Mucosa of rectum (tissue), 2 donors: ENCODE results near the gene ZNF335.
"Not testable (repeated sequence)": the region's sequence is repeated elsewhere in the genome, so short reads cannot be mapped to it uniquely, and the experiment has no call there.

Experiments used
- H3K27ac ChIP-seq, 2 donors: one replicate each; pipeline ENCODE4 v1.7.0; 2013; ENCODE audit warnings: inconsistent platforms in 2 of 2, low read depth in 2 of 2, low read length in 2 of 2
- H3K27me3 ChIP-seq, 2 donors: one replicate each; pipeline ENCODE4 v1.7.0; 2013; ENCODE audit warnings: low read length in 2 of 2; ENCODE audit not compliant: control insufficient read depth in 2 of 2, insufficient read depth in 2 of 2
- H3K36me3 ChIP-seq, 2 donors: one replicate each; pipeline ENCODE4 v1.7.0; 2013; ENCODE audit warnings: low read length in 2 of 2; ENCODE audit not compliant: control insufficient read depth in 2 of 2, insufficient read depth in 2 of 2
- H3K4me1 ChIP-seq, 2 donors: one replicate each; pipeline ENCODE4 v1.7.0; 2013; ENCODE audit warnings: low read length in 2 of 2, mild to moderate bottlenecking in 1 of 2; ENCODE audit not compliant: control insufficient read depth in 2 of 2, insufficient read depth in 2 of 2
- H3K4me3 ChIP-seq, 2 donors: one replicate each; pipeline ENCODE4 v1.7.0; 2013; ENCODE audit warnings: low read length in 2 of 2
- H3K9ac ChIP-seq, 2 donors: one replicate each; pipeline ENCODE4 v1.7.0; 2013; ENCODE audit warnings: low read length in 2 of 2, low read depth in 1 of 2, mild to moderate bottlenecking in 1 of 2
- H3K9me3 ChIP-seq, 2 donors: one replicate each; pipeline ENCODE4 v1.7.0; 2013; ENCODE audit warnings: low read length in 2 of 2; ENCODE audit not compliant: control insufficient read depth in 2 of 2
- donor health status: healthy.
- donor health status: Normal muscosa, but diverticular disease.

Gene ZNF335

GRCh38 chr20:45963059-45964005 lies 8.7 kb downstream of the ZNF335 start:
- Histone ChIP-seq H3K4me1 (no peaks in the 10 kb centered on the region), H3K9ac (no peak overlapping the region), H3K27me3 (no peaks in the 10 kb centered on the region), H3K4me3 (no peak overlapping the region), H3K36me3 (peaks cover 68 to 83% of the 10 kb centered on the region in 2 donors), H3K27ac (no peak overlapping the region), H3K9me3 (no peaks in the 10 kb centered on the region)

- Histone ChIP-seq H3K4me1 (no peaks in the 10 kb centered on the region), H3K9me3 (no peaks in the 10 kb centered on the region), H3K27ac (no peak overlapping the region), H3K9ac (no peak overlapping the region), H3K4me3 (no peak overlapping the region), H3K36me3 (peaks cover 63 to 81% of the 10 kb centered on the region in 2 donors), H3K27me3 (no peaks in the 10 kb centered on the region)
These were observed 9.8 kb downstream of the ZNF335 start for GRCh38 chr20:45962031-45962755.

DNA sequence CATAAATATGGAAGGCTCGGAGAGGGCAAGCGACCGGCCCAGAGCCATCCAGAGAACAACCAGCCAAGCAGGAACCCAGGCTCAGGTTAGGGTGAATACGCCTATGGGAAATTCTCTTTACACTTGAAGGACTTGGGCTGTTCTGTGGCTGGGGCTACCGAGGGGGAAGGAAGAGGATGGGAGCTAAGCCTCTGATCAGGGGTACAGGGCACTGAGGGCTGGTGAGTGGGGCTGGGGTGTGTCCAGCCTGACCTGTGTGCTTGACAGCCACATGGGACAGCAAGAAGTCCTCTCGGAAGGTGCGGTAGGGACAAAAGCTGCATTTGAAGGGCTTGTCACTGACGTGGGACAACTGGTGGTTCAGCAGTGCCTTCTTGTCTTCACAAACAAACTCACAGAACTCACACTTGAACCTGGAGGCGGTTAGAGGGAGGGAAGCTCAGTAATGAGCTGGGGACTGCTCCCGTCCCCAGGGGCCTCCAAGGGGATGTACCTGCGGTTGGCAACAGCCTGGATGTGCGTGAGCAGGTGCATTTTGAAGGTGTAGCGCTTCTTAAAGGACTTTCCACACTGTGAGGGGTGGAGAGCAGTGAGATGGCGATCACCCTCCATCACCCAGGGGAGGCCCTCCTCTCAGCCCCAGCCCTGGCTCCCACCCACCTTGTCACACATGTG lies 11.9 kb downstream of the ZNF335 start:
- Histone ChIP-seq H3K27ac (no peak overlapping the region), H3K36me3 (peaks cover 59 to 77% of the 10 kb centered on the region in 2 donors), H3K9me3 (no peaks in the 10 kb centered on the region), H3K4me1 (no peaks in the 10 kb centered on the region), H3K27me3 (no peaks in the 10 kb centered on the region), H3K4me3 (no peak overlapping the region), H3K9ac (no peak overlapping the region)

DNA sequence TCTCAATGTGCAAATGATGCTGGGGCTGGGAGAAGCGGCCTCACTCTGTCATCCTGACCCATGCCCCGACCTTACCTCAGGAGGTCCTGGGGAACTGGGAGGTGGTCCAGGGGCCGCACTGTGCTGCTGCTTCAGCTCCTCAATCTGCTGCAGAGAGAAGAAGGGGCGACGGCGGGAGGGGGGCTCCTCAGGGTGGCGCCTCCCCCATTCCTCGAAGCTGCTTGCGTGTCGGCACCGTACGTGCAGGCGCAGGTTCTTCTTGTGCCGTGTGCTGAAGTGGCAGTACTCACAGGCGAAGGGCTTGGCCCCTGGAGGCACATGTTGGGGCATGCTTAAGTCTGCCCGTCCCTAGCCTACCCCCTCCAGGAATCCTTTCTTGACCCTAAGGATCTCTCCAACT lies 12.9 kb downstream of the ZNF335 start:
- no peak overlapping the region for H3K9ac ChIP-seq
- no peak overlapping the region for H3K27ac ChIP-seq
- H3K27me3 ChIP-seq: no peaks in the 10 kb centered on the region
- H3K9me3 ChIP-seq: no peaks in the 10 kb centered on the region
- no peaks in the 10 kb centered on the region for H3K4me1 ChIP-seq
- peaks cover 59 to 73% of the 10 kb centered on the region in 2 donors for H3K36me3 ChIP-seq
- no peak overlapping the region for H3K4me3 ChIP-seq

DNA sequence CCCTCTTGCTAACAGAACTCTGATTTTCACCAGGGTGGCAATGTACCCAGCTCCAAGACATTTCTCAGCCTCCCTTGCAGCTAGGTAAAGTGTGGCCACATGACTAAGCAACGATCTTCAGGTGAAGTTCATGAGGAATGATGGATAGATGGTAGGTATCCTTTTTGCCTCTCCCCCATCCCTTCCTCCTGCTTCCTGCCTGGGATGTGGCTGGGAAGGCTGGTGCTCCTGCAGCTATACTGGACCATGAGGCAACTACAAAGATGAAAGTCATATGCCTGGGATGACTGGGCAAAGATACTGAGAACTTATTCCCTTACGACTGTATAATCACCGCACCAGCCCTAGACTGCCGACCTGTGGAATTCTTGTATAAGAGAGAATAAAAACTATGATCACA lies 13.4 kb downstream of the ZNF335 start:
- Histone ChIP-seq H3K9me3 (no peaks in the 10 kb centered on the region), H3K36me3 (peaks cover 53 to 69% of the 10 kb centered on the region in 2 donors), H3K9ac (no peak overlapping the region), H3K4me1 (no peaks in the 10 kb centered on the region), H3K27ac (no peak overlapping the region), H3K27me3 (no peaks in the 10 kb centered on the region), H3K4me3 (no peak overlapping the region)

- H3K9ac ChIP-seq: no peak overlapping the region
- no peaks in the 10 kb centered on the region for H3K9me3 ChIP-seq
- H3K4me3 ChIP-seq: no peak overlapping the region
- H3K4me1 ChIP-seq: no peaks in the 10 kb centered on the region
- H3K27me3 ChIP-seq: no peaks in the 10 kb centered on the region
- H3K27ac ChIP-seq: no peak overlapping the region
- peaks cover 60 to 72% of the 10 kb centered on the region in 2 donors for H3K36me3 ChIP-seq
These were observed 14.7 kb downstream of the ZNF335 start for GRCh38 chr20:45957021-45957941.

DNA sequence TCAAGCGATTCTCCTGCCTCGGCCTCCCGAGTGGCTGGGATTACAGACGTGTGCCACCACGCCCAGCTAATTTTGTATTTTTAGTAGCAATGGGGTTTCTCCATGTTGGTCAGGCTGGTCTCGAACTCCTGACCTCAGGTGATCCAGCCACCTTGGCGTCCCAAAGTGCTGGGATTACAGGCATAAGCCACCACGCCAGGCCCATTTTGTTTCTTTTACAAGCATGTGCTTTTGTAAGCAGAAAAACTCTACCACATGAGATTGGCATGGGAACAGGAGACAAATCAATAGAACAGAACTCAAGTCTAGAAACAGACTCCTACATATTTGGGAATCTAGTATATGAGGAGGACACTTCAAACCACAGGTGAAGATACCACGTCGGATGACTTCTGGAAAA lies 15.7 kb downstream of the ZNF335 start:
- H3K27me3 ChIP-seq, H3K27ac ChIP-seq, H3K4me1 ChIP-seq, H3K9ac ChIP-seq, H3K9me3 ChIP-seq, H3K4me3 ChIP-seq: not testable (repeated sequence)
- H3K36me3 ChIP-seq: peaks cover 62 to 72% of the 10 kb centered on the region in 2 donors

DNA sequence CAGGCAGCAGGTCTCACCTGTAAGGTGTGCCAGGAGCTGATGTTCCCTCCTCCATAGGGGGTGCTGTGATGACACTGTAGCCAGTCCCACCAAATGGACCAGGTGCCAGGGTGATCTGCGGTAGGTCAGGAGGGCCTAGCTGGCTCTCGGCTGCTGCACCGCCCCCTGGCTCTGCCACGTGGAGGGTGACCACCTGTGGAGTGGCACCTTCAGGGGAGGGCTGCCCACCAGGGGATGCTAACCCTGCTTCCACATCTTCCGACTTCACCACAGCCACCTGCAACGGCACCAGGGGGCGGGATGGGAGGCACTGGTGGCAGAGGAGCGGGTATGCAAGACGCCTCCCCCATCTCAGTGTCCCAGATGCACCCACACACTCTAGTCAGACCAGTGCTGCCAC lies 18.3 kb downstream of the ZNF335 start:
- H3K27ac ChIP-seq: no peak overlapping the region
- H3K36me3 ChIP-seq: peaks cover 59 to 69% of the 10 kb centered on the region in 2 donors
- H3K4me3 ChIP-seq: no peak overlapping the region
- H3K4me1 ChIP-seq: no peaks in the 10 kb centered on the region
- no peaks in the 10 kb centered on the region for H3K27me3 ChIP-seq
- H3K9me3 ChIP-seq: no peaks in the 10 kb centered on the region
- no peak overlapping the region for H3K9ac ChIP-seq

DNA sequence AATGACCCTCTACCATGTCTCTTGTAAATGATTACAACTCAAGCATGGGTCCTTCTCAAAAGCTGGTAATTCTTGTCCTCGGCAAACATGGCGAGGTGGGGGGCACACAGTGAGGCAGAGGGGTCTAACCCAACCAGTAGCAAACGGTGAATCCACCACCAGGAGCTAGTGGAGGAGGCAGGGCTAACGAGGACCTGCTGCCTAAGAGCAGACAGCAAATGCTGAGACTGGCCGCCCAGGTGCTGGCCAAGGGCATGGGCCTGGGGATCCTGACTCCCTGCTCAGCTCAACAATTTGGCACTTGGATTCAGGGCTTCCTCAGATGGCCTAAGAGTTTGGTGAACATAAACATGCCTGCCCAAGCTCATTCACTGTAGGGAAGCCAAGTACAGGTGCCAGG lies 19.1 kb downstream of the ZNF335 start:
- peaks cover 62 to 71% of the 10 kb centered on the region in 2 donors for H3K36me3 ChIP-seq
- H3K27ac ChIP-seq: no peak overlapping the region
- H3K27me3 ChIP-seq: no peaks in the 10 kb centered on the region

More for the DNA sequence above, 19.1 kb downstream of the ZNF335 start:
- Histone ChIP-seq H3K4me3 (no peak overlapping the region), H3K9ac (no peak overlapping the region), H3K4me1 (no peaks in the 10 kb centered on the region), H3K9me3 (no peaks in the 10 kb centered on the region)
